GM08714 (cell line): ENCODE measurements around the gene TVP23B.
"Not testable (repeated sequence)": the region's sequence is repeated elsewhere in the genome, so short reads cannot be mapped to it uniquely, and the experiment has no call there.

ENCODE experiments used
- H3K4me3 ChIP-seq: fragments of 200-500 bp; sonication (Bioruptor generic); 2 replicates; pipeline ENCODE4 v1.5.1; 2014; ENCODE audit warnings: mild to moderate bottlenecking, low read length, inconsistent platforms
- ZNF274 ChIP-seq: IDR thresholded peaks from 2 replicates; pipeline ENCODE4 v1.6.1; 2012; ENCODE audit warnings: mild to moderate bottlenecking, low read depth, low read length

The TVP23B gene

DNA sequence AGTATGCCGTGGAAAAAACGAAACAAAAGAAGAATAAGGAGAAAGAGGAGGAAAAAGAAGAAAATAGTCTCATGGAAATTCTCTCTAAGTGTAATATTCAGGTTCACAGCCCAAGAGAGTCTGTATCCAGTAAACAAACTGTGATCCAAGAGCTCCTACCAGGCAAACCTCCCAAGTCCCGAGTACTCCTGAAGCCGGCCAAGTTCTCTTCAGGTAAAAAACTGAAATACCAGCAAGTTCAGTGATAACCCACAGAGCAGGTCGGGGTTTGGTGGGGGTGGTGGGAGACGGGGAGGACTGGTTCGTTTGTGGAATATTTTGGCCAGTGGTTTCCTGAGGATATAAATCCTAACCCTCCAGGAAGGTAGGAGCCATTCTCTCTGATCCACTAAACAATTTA, 8.5 kb upstream of the TVP23B start:
- TF ChIP-seq ZNF274: no peak
- no peak overlapping the region for H3K4me3 ChIP-seq

DNA sequence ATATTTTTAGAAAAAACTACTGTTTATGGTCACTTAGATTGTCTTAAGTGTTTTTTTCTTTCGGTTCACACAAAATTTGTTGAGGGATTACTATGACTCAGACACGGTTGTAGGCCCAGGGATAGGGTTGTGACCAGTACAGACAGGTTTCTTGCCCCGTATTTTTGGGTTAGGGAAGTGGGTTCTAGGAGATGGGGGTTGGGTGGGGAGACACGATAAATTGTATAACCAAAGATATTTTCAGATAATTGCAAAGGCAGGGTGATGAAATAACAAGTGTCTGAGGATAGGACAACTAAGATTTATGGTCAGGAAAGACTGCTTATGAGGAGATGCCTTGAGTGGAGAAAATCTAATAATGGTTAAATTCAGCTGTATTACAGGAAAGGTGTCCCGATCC, 822 bp downstream of the TVP23B start:
- peak overlapping the region; percentile 86 for H3K4me3 ChIP-seq

DNA sequence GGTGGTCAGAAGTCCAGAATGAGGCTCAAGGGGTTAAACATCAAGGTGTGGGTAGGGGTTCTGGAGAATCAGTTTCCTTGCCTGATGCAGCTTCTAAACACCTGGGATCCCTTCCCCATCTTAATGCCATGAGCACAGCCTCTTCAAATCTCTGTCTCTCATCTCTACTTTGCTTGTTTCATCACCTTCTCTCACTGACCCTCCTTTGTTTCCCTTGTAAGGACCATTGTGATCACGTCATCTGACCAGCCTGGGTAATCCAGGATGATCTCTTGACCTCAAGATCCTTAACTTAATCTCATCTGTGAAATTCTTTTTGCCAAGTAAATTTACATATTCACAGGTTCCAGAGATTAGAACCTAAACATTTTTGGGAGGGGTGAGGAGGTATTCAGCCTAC, 5.0 kb downstream of the TVP23B start:
- H3K4me3 ChIP-seq: not testable (repeated sequence)

DNA sequence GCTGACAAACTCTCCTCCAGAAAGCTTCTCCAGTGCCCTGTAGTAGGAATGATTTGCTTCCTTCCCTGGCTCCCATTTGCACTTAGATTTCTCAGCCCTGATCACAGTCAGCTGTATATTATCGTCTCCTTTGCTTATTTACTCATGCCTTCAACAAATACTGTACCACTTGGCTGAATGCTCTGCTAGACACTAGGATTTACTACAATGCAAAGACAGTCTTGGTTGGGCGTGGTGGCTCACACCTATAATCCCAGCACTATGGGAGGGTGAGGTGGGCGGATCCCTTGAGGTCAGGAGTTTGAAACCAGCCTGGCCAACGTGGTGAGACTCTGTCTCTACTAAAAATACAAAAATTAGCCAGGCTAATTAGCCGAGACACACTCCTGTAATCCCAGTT, 5.9 kb downstream of the TVP23B start:
- H3K4me3 ChIP-seq: not testable (repeated sequence)

DNA sequence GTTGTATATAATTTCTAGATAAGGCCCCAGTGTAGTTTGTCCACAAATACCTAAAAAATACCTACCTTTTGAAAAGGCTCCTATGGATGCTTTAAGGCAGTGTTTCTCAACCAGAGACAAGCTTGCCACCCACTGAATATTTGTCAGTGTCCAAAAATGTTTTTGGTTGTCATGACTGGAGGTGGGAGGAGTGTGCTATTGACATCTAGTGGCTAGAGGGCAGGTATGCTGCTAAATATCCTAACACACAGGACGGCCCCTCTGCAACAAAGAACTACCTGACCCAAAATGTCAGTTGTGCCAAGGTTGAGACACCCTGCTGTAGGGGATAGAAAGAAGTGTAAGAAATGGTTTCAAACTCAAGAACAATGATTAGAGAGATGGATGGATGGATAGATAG, 10.4 kb downstream of the TVP23B start:
- H3K4me3 ChIP-seq: not testable (repeated sequence)

DNA sequence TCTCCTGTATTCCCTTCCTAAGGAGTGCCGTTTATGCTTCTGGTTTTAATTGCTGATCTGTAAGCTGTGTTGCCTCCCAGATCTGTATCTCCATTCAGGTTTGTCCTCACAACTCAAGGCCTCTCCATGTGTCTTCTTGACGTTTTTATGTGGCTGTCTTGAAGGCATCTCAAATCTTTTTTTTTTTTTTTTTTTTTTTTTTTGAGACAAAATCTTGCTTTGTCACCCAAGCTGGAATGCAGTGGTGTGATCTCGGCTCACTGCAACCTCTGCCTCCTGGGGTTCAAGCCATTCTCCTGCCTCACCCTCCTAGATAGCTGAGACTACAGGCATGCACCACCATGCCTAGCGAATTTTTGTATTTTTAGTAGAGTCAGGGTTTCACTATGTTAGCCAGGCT, 13.9 kb downstream of the TVP23B start:
- H3K4me3 ChIP-seq: not testable (repeated sequence)

DNA sequence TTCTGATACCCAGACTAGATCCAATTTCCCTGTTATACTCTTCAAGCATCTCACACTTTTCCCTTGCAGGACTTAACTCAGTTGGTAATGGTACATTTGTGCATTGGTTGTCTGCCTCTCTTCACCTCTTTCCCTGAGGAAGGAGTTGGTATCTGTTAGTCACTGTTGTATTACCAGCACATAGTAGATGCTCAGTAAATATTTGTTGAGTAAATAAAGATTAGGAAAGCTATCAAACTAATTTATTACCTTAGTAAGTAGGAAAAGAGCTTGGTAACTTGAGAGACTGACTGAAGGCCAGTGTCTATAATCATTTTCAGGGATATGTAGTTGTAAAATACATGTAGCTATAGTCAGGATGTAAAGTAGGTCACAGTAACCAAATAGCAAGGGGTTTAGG, 15.9 kb downstream of the TVP23B start:
- not testable (repeated sequence) for H3K4me3 ChIP-seq

DNA sequence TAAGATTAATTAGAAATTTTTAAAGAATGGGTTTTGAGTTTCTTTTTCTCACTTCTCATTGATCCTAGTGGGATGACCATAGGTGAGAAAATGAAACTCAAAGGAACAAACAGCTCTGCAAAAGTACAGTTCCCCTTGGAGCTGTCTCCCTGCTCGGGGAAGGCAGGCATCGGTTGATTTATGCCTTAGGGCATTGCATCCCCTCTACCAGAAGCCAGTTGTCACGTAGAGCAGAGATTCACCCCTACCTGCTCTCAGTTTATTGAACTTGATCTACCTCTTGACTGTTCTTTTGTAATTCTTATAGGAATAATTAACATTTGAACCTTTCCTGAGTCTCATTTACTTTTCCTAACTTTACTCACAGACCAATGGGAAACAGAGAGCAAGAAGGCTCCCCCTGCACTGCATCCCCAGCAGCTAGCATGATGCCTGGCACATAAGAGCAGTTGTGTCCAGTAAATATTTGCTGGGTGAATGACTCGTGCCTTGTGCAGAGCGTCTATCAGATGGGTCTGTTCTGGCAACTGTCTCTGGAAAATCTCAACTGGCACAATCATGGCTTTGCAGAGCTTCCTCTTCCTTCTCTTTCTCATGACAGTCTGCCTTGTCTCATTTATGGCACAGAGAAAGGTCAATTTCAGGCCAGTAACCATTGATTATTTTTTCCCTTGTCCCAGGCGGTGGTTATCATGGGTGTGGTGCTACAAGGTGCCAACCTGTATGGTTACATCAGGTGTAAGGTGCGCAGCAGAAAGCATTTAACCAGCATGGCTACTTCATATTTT, 22.7 kb downstream of the TVP23B start:
- not testable (repeated sequence) for H3K4me3 ChIP-seq

DNA sequence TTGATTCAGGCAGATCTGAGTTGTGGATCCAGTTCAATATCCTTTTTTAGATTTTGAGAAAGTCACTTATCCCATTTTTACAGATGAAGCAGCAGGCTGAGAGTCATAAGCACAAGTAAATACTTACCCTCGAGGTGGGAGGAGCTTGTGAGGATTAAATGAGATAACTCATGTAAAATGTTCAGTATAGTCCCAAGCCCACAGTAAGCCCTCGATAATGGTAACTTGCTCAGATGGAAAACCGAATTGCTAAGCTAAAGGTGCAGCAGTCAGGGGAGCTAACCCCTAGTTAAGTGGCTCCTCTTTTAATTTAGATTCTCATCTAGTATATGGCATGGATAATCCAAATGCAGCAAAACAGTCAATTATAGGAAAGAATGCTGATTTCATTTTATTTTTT, 34.9 kb downstream of the TVP23B start:
- not testable (repeated sequence) for H3K4me3 ChIP-seq

DNA sequence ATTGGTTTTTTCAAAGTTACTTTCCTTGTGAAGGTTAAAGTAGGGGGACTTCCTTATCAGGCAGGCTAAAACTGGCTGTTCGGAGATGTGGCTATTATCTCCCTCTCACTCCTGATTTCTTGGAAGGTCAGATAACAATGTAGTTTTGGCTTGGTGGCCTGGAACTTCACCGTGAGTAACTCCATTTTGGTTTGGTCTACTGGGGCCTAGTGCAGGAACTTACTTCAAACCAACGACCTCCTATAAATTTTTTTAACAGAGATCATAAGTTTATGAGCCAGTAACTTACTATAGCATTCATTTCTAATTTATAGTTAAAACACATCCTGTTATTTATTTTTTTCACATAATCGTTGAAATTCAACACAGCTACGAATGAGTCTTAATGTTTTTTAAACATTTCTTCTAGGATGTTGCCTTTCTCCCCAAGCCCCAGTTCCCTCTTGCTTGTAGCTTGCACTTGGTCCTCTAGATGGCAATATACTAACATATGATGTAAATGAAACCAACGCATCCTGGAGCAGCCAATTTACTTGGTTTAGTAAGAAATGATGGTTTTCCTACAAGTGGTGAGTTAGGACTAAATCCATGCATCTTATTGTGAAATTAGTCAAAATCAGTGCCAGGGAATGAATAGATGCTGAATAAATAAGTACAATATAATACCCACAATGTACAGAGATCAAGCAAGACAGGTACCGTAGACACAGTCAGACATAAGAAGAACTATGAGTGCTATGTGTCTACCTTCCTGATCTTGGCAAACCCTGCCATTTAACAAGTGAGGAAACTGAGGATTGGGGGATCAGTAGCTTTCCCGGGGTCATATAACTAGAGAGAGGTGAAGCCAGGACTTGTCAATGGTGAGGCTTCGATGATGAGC, 35.7 kb downstream of the TVP23B start:
- not testable (repeated sequence) for H3K4me3 ChIP-seq

DNA sequence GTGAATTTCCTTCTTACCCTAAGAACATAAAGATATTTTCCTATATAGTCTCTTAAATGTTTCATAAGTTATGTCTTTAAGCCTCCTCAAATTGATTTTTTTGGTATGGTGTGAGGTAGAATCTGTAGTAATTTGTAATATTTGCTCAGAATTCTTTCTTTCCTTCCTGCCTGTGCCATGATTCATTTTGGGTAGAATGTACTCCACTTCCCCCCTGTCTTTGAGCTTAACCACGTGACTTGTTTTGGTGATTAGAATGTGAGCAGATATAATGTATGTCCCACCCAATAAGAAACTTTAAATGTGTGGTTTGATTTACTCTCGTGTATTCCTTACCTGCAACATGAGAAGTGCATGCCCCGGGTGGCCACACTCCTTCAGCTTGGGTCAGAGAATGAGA, 40.4 kb downstream of the TVP23B start:
- not testable (repeated sequence) for H3K4me3 ChIP-seq

DNA sequence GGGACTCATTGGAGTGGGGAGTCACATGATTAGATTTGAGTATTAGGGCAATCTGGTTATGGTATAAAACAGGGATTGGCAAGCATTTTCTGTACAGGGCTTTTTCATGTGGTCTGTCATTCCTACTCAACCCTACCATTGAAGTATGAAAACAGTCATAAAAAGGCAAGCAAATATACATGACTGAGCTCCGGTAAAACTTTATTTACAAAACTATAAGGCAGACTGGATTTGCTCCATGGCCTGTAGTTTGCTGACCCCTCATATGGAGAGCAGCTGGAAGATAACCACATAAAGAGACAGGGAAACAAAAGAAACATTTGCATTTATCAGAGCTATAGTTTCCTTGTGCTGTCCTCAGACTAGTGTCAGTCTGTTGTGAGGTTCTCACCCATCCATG, 46.6 kb downstream of the TVP23B start:
- H3K4me3 ChIP-seq: not testable (repeated sequence)

DNA sequence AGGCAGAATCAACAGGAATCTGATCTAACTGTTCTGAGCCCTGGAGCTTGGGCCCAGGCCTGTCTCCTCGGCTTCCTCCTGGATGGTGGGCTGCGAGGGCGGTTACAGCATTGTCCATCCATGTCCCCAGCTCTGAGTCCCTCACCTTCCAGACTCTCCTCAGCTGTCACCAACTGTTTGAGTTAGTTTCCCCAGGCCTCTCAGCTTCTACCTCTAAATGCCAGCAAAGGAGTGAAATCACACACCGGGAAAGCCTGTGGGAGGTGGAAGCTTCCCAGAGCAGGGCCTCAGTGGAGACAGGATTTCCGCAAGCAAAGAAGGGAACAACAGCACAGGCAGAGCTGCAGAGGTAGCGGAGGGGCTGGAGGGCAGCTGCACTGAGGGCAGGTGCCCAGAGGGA, 67.5 kb downstream of the TVP23B start:
- no peak for TF ChIP-seq ZNF274
- H3K4me3 ChIP-seq: no peak overlapping the region

DNA sequence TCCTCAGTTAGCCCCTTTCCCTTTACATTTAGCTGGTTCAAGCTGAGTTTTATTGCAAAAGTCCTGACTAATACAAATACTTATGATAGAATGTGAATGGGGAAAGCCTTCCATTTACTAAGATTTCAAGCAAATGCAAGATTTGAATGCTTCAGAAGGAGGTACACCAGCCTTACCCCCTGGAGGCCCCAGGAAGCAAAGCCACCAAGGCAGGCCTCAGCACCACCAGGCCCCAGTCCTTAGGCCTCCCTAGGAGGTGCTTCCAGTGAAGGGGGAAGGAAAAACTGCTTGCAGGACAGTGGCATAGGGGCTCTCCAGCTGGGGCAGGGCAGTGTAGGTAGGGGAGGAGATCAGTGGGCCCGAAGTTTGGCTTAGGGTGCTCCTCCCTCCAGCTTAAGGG, 69.7 kb downstream of the TVP23B start:
- TF ChIP-seq ZNF274: no peak
- no peak overlapping the region for H3K4me3 ChIP-seq

DNA sequence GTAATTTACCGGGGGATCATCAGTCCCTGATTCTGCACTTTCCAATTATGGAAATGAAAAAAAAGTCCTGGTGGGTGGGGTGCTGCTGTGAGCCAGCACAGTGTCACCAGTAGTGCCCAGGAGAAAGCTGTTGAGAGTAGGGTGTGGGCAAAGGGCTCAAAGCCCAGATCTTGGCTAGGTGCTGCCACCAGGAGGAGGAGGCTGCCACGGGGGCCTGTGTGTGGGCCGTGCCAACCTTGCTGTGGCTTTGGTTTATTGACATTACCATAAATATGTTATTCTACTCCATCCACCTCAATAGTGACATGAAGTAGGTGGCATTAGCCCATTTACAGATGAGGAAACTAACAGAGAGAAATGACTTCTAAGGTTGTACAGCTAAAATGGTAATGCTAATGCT, 70.2 kb downstream of the TVP23B start:
- no peak overlapping the region for H3K4me3 ChIP-seq
- no peak for TF ChIP-seq ZNF274

DNA sequence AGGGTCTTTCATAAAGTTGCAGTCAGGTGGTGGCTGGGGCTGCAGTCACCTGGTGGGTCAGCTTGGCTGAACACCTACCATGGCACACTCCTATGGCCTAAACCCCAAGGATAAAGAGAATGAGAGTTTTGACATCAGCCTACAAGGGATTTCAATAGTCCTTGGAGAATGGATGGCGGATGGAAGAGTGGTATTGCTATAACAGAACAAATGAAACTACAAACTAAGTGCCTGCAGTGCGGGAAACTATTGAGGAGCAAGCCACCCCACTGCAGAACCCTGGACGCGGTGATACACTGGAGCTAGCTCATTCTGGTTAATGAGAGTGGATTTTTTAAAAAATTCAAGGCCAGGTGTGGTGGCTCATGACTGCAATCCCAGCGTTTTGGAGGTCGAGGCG, 74.0 kb downstream of the TVP23B start:
- TF ChIP-seq ZNF274: no peak
- H3K4me3 ChIP-seq: peak overlapping the region; percentile 71; the same call in 1 of the 2 replicates
